GM21360 (cell line): Measurements from ENCODE around the gene PAGR1.
"Not testable (repeated sequence)": the region's sequence is repeated elsewhere in the genome, so short reads cannot be mapped to it uniquely, and the experiment has no call there.

Experiments
- ATAC-seq: cut with Tn5 transposase; IDR thresholded peaks from one replicate; pipeline ENCODE4 v1.9.1; 2021; ENCODE audit warnings: mild to moderate bottlenecking, moderate library complexity; ENCODE audit not compliant: unreplicated experiment

PAGR1 gene

DNA sequence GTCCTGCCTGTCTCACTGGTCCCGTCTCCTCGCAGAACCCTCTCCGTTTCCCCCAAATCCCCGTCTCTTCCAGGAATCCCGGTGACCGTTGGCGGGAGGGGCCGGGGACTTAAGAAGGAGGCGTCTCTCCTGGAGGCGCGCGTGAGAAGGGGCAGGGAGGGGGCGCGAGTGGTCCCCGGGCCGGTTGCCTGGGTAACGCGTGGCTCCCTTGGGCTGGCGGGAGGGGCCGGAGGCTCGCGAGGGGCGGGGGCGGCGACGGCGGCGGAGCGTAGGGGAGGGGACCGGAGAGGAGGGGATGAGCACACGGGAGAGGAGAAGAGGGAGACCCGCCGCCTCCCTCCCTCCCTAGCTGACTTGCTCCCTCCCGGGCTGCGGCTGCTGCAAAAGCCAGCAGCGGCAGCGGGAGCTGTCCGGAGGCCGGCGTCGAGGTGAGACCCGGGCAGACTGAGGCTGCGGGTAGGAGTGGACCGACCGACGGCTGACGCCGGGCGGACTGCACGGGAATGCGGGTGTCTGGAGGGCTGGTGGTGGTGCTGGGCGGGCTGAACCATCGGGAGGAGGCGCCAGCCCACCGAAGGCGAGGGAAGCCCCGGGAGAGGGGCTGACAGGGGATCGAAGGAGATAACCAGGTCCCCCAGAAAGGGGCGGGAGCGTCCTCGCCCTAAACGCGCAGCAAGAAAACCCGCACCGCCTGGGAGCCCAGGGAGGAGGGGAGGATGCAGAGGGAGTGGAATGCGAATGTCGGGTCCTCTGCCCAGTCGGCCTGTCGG lies 3.9 kb upstream of the PAGR1 start, which contains the start of gene PRRT2:
PRRT2 (plus strand) TSS at position 298 of the 770 bp plus-strand sequence. CDS start 862 bp downstream, outside the sequence.
- ATAC-seq = no peak

DNA sequence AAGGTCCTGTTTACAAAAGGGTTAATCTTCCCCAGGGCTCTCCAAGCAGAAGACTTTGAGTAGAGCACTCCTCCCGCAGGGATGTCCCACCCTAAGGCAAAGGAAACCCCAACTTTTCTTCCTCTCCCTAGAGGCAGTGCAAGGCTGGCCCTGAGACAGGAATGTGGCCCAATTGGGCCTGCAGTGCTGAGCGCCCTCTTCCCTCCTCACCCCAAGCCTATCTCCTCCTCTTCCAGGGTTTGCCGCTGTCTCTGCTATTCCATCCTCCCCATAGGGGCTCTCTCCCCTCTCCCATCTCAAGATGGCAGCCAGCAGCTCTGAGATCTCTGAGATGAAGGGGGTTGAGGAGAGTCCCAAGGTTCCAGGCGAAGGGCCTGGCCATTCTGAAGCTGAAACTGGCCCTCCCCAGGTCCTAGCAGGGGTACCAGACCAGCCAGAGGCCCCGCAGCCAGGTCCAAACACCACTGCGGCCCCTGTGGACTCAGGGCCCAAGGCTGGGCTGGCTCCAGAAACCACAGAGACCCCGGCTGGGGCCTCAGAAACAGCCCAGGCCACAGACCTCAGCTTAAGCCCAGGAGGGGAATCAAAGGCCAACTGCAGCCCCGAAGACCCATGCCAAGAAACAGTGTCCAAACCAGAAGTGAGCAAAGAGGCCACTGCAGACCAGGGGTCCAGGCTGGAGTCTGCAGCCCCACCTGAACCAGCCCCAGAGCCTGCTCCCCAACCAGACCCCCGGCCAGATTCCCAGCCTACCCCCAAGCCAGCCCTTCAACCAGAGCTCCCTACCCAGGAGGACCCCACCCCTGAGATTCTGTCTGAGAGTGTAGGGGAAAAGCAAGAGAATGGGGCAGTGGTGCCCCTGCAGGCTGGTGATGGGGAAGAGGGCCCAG lies 3.0 kb upstream of the PAGR1 start:
- no peak for ATAC-seq

DNA sequence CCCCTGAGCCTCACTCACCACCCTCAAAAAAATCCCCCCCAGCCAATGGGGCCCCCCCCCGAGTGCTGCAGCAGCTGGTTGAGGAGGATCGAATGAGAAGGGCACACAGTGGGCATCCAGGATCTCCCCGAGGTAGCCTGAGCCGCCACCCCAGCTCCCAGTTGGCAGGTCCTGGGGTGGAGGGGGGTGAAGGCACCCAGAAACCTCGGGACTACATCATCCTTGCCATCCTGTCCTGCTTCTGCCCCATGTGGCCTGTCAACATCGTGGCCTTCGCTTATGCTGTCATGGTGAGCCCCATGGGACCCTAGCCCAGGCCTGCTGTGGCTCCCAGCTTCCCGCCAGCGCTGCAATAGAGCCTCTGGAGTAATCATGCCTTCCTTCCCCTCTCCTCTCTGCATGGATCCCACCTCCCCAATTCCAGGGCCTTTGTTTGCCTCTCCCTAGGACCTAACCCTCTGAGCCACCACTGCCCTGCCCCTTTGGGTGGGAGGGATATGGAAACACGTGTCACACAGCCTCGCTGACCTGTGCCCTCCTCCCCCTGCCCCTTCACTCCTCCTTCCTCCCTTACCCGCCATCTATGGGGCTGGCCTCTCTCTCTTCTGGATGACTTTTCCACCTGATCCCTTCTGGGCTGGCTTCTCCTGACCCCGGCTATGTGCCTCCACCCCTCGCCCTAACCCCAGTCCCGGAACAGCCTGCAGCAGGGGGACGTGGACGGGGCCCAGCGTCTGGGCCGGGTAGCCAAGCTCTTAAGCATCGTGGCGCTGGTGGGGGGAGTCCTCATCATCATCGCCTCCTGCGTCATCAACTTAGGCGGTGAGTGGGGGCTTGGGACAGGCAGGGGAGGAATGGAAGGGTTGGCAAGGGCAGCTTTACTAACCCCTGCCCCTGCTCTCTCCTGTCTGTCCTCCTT lies 2.0 kb upstream of the PAGR1 start:
- no peak for ATAC-seq

DNA sequence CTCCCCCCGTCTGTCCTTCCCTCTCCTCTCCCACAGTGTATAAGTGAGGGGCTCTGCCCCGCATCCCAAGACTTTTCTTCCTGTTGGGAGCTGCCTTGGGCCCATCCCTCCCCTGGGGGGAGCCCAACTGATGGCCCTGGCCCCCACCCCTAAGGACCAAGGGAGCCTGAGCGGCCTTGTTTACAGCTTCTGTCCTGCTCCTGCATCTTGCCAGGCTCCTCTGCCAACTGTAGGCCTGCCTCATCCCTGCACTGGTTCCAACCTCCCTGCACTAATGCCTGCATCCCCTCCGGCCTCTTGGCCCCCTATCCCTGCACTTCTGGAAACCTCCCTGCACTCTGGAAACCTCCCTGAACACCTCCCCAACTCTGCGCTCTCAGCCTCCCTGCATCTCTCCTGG lies 1.4 kb upstream of the PAGR1 start:
- ATAC-seq = no peak

DNA sequence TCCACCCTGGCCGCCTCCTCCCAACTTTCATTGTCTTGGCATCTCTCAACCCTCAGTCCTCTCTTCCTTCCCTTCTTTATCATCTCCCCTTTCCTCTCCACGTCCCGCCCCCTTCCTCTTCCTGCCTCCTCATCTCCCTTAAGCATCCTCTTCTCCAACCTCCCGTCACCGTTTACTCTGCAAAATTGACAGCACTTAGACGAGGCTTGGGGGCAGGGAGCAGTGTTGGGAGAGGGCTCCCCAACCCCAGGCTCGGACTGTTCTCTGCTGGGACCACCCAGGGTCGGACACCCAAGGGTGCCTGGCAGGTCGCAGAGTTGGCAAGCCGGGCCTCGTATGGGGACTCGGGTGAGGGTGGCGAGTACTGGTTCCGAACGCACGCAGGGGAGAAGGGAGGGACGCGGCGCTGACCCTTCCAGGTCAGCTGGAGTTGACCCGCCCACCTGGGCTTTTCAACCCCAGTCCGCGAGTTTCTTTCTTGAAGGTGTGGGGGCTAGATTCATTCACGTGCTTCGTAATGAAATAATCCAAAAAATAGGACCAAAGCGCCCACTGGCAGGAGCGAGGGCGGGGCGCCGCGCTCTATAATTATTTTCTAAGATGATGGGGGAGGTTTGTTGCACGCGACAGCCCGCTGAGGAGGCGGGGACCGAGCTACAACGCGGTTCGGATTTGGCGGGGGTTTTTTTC lies 775 bp upstream of the PAGR1 start:
- no peak for ATAC-seq

DNA sequence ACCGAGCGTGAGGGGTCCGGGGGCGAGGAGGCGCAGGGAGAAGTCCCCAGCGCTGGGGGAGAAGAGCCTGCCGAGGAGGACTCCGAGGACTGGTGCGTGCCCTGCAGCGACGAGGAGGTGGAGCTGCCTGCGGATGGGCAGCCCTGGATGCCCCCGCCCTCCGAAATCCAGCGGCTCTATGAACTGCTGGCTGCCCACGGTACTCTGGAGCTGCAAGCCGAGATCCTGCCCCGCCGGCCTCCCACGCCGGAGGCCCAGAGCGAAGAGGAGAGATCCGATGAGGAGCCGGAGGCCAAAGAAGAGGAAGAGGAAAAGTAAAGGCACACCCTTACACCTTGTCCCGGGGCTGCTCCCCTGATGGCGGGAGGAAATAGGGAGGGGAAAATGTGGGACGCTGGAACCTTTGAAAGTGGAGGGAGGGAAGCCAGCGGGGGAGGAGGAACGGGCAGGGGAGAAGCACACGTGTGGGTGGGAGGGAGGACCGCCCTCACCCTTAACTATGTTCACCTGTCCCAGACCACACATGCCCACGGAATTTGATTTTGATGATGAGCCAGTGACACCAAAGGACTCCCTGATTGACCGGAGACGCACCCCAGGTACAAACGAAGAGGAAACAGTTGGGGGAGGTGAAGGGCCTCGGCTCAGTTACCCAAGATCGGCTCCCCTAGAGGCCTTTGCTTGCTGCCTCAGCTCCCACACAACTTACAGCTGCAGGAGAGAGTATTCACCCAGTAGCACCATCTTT lies 916 bp downstream of the PAGR1 start:
- ATAC-seq = peak; percentile 8

DNA sequence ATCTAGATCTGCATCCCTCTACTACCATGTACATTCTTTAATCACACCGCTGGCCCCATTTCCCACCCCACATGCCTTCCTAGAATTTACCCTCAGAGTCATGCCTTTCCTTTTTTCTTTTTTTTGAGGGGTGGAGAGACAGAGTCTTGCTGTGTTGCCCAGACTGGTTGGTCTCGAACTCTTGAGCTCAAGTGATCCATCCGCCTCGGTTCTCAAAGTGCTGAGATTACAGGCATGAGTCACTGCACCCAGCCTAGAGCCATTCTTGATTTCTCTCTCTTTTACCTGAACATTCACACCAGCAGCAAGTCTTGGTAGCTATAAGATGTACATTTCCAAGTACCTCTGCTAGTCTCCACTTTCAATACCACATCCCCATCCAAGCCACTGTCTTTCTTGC lies 2.1 kb downstream of the PAGR1 start:
- no peak for ATAC-seq

DNA sequence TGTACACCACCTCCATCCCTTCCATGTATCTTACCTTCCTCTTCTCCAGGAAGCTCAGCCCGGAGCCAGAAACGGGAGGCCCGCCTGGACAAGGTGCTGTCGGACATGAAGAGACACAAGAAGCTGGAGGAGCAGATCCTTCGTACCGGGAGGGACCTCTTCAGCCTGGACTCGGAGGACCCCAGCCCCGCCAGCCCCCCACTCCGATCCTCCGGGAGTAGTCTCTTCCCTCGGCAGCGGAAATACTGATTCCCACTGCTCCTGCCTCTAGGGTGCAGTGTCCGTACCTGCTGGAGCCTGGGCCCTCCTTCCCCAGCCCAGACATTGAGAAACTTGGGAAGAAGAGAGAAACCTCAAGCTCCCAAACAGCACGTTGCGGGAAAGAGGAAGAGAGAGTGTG lies 3.6 kb downstream of the PAGR1 start:
- ATAC-seq = no peak

DNA sequence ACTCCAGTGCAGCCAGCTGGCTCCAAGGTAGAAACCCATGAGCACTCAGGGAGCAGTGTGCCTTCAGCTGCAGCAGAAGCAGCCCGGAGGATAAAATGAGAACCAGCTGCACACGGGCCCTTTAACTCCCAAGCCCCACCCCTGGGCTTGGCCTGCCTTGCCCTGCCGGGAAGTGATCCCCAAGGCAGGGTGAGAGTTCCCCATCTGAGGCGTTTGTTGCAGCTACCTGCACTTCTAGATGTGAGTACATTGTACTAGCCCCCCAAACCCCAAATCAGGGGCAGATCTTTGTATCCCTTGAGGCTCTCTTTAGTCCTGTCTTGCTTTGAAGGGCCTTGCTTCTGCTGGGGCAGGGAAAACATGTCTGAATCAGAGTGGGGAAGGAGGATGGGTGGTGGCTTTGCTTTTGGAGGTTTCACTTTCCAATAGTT lies 4.3 kb downstream of the PAGR1 start, which contains the start of gene MVP:
MVP (plus strand) TSS at position 192 of the 431 bp plus-strand sequence. CDS start 10,088 bp downstream, outside the sequence.
- no peak for ATAC-seq

DNA sequence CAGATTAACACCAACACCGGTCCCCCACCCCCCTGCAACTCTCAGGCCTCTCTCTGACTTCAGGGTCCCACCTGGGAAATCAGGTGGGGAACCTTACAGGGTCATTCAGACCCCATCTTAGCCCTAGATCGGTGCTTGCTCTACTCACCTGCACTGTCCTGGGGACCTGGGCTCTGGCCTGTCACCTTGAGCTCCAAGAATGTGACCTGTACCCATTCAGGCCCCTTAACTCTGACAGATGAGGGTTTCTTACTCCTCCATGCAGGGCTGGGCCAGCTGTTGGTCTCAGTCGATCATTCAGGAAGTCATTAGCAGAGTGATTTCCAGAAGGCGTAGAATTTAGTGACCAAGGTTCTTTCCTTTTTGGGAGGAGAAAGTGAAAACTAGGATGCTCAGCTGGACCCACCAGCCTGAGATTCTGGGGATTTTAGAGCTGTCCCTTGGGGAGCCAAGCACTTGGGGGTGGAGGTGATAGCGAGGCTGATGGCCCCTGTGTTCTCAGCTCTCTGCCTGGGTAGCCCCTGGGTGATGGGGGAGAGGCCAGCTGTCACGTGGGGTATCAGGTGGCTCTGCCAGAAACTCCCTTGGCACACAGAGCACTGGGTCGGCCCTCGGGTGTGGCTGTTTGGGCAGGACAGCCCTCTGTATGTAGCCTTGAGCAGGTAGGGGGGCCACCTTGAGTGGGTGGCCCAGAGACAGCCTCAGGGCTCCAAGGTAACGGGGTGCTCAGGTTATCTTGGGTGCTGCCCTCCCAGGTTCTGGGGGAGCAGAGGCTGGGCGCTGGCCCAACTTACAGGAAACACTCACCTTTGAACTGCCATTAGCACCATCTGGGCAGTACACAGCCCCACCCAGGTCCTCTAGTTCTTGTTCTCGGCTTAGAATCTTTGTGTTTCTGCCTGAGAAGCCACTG lies 5.0 kb downstream of the PAGR1 start:
- no peak for ATAC-seq

DNA sequence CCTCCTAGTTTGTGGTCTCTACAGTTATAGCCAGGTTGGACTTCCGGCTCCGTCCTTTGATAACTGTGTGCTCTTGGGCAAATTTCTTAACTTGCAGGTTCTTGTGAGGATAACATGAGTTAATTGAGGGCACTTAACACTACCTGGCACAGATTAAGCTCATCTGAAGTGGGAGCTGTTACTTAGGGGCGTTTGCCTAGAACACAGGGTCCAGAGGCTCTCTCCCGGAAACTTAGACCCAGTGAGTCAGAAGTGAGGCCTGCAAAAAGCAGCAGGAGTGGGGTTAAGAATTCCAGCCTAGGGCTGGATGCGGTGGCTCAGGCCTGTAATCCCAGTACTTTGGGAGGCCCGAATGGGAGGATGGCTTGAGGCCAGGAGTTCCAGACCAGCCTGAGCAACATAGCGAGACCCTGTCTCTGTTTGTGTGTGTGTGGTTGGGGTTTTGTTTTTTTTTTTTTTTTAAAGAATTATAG lies 5.7 kb downstream of the PAGR1 start:
- ATAC-seq = no peak

DNA sequence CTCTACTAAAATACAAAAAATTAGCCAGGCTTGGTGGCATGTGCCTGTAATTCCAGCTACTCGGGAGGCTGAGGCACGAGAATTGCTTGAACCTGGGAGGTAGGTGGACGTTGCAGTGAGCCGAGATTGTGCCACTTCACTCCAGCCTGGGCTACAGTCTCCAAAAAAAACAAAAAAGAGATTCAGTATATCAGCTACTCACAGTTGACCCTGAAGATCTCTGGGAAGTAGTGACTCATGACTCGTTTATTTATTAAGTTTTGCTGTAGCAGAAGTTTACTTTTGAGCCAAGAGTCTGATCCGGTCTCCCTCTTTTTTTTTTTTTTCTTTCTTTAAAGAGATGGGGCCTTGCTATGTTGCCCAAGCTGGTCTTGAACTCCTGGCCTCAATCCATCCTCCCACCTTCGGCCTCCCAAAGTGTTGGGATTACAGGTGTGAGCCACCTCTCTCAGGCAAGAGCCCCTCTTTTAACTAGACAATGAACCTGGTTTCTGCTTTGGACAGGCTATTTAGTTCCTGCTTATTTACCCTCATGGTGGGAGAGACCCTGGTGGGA lies 8.7 kb downstream of the PAGR1 start:
- no peak for ATAC-seq

DNA sequence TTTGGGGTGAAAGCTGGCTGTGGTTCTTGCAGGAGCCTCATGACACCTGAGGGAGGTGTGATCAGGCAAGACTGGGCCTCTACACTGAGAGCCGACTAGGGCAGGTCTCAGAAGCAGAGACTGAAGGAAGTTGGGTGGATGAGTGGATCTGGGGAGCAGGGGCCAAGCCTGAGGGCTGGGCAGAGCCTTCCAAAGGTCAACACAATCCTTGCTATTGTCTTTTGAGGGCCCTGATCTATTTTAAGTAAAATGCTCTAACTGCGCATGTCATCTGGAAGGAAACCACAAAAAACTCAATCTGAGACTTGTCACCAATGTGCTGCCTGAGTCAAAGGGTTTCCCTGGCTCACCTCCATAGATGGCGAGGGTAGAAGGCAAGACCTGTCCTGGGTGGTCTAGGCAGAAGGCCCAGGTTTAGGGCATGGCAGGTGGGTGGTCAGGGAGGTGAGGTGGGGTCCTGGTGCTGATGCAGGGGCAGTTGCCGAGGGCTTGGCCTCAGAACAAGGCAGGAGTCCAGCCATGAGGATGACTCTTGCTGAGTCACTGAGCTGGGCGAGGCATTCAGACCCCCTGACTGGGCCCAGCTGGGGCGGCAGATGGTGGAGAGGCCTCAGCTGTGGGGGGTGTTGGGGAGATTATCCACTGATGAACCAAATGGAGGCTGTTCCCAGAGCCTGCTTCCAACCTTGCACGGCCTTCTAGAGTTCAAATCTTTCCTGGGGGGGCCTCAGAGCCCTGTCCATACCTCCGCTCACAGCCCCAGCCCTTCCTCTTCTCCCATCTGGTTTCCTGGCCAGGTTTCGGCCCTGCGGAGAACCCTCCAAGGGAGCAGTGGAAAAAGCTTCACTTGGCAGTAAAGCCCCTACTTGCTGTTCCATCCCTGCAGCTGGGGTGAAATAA lies 9.4 kb downstream of the PAGR1 start:
- no peak for ATAC-seq

DNA sequence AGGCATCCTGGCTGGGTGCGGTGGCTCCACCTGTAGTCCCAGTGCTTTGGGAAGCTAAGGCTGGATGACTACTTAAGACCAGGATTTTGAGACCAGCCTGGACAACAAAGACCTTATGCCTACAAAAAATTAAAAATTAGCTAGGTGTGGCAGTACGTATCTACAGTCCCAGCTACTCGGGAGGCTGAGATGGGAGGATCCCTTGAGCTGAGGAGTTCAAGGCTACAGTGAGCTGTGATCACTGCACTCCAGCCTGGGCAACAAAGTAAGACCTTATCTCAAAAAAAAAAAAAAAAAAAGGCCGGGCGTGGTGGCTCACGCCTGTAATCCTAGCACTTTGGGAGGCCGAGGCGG lies 10.4 kb downstream of the PAGR1 start:
- ATAC-seq = no peak

DNA sequence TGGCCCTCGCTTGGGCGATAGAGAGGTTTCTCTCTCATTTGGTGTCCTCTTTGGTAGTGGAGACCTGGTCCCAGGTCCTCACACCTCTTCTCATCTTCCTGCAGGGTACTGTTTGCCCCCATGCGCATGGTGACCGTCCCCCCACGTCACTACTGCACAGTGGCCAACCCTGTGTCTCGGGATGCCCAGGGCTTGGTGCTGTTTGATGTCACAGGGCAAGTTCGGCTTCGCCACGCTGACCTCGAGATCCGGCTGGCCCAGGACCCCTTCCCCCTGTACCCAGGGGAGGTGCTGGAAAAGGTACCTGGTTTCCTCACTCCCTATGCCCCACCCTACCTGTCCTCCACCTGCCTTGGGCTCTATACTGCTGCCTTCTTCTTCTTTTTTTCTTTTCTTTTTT lies 14.8 kb downstream of the PAGR1 start:
- no peak for ATAC-seq

DNA sequence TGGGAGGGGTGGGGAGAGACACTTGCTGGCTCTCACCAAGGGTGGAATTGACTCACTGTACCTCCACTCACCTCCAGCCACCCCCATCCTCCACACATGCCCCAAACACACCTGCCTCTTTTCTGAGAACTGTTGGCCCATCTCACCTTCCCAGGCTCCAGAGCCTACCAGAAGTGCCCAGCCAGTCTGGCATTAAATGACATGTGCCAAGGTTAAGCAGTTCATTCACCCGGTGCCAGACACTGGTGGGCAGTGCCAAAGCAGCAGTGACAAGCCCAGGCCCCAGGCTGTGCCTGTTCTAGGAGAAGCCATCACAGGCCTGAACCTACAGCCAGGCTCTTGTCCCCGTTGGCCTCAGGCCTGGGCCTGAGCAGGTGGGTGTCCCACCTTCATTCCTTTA lies 15.5 kb downstream of the PAGR1 start:
- no peak for ATAC-seq

DNA sequence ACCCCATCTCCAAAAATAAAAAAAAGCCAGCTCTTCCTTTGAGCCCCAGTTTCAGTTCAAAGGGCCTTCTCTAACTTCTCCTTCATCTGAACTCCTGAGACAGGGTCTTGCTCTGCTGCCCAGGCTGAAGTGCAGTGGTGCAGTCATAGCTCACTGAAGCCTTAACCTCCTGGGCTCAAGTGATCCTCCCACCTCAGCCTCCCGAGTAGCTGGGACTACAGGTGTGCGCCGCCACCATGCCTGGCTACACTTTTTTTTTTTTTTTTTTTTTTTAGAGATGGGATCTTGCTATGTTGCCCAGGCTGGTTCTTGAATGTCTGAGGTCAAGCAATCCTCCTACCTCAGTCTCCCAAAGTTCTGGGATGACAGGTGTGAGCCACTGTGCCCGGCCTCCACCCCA lies 17.3 kb downstream of the PAGR1 start:
- not testable (repeated sequence) for ATAC-seq
